ENCODE results near the gene TCP11.

The TCP11 gene

DNA sequence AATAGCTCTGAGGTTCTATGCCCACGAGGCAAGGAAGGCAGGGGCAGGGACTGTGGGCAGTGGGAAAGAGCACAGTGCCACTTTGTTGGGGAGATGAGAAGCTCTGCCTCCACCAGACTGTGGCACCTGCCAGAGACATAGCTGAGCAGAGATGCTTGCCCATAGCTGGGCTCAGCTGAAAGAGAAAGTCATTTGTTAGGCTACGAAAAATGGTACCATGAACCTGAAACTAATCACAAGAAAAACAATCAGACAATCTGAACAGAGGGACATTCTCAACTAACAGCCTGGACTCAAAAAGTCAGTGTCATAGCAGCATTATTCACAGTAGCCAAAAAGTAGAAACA, 32.9 kb upstream of the TCP11 start:
- TF ChIP-seq CTCF (conservative IDR thresholded peaks at IDR 0.05; ENCODE audit: low read depth, low read length) = no peak
- no peak for DNase-seq (ENCODE audit: low read depth)
- no peak overlapping the region for H3K4me3 ChIP-seq (ENCODE audit: low read depth, low read length)

GRCh38 chr6:35173427-35174087, 32.4 kb upstream of the TCP11 start:
- no peak overlapping the region for H3K4me3 ChIP-seq (ENCODE audit: low read depth, low read length)
- TF ChIP-seq CTCF (conservative IDR thresholded peaks at IDR 0.05; ENCODE audit: low read depth, low read length) = peak; percentile 20
- DNase-seq (ENCODE audit: low read depth) = peak; percentile 31

DNA sequence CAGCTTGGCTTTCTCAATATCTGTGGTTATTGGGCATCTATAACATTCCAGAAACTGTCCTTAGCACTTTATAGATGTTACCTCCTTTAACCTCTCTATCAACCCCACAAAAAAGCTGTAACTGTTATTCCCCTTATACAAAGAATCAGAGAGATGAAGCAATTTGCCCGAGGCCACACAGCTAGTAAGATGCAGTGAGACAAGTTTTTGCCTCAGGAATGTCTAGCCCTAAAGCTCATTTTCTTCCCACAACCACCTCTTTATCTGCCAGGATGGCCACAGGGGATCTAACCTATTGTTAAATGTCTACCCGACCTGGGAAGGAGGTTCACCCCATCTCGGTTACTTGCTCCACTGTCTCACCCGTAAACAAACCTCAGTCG, 31.9 kb upstream of the TCP11 start:
- TF ChIP-seq CTCF (conservative IDR thresholded peaks at IDR 0.05; ENCODE audit: low read depth, low read length) = no peak
- DNase-seq (ENCODE audit: low read depth) = no peak
- no peak overlapping the region for H3K4me3 ChIP-seq (ENCODE audit: low read depth, low read length)

- no peak for TF ChIP-seq CTCF (conservative IDR thresholded peaks at IDR 0.05; ENCODE audit: low read depth, low read length)
- H3K4me3 ChIP-seq (ENCODE audit: low read depth, low read length) = no peak overlapping the region
- no peak for DNase-seq (ENCODE audit: low read depth)
Observed at GRCh38 chr6:35170891-35171290, 29.8 kb upstream of the TCP11 start.

GRCh38 chr6:35170166-35170565, 29.0 kb upstream of the TCP11 start:
- H3K4me3 ChIP-seq (ENCODE audit: low read depth, low read length) = no peak overlapping the region
- peak; percentile 38 for DNase-seq (ENCODE audit: low read depth)
- TF ChIP-seq CTCF (conservative IDR thresholded peaks at IDR 0.05; ENCODE audit: low read depth, low read length) = no peak

DNA sequence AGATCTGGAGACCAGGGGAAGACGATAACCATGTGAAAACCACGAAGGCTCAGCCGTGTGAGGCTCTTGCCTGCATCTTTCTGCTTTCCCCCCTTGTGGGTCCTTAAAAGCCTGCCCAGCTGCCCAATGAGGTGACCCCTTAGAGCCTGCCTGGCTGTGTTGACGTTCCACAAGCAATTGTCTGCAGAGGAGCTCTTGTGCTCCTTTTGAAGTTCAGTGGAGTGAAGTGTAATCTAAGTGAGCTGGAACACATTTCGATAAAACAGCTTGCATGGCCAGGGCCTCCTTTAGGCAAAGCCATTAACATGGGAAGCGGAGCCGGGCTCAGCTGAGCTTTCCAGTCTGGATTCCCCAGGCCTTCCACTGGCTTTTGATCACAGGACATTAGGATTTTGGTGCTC, 27.3 kb upstream of the TCP11 start:
- TF ChIP-seq CTCF (conservative IDR thresholded peaks at IDR 0.05; ENCODE audit: low read depth, low read length) = no peak
- no peak overlapping the region for H3K4me3 ChIP-seq (ENCODE audit: low read depth, low read length)
- no peak for DNase-seq (ENCODE audit: low read depth)

- DNase-seq (ENCODE audit: low read depth) = no peak
- H3K4me3 ChIP-seq (ENCODE audit: low read depth, low read length) = no peak overlapping the region
- TF ChIP-seq CTCF (conservative IDR thresholded peaks at IDR 0.05; ENCODE audit: low read depth, low read length) = no peak
Observed at GRCh38 chr6:35167505-35167904, 26.4 kb upstream of the TCP11 start.
